MCF 10A (cell line): ENCODE measurements around the gene PINLYP. TPM values are rescaled to one million over a fixed set of nuclear protein-coding genes. Genes with fewer than 3 reads are reported as not detected.

ENCODE experiments used
- BruUV-seq: library from RNA; stranded (reverse); fragments of 400-500 nt; replicated peaks from 2 replicates; lab custom pipeline; 2021; lab: Mats Ljungman, UMichigan
- CTCF ChIA-PET: fragments of 300-600 bp; sonication (Branson Sonifier 250); formaldehyde crosslinking; extraction: SDS; loops from one replicate; lab custom pipeline; 2021; ENCODE audit warnings: antibody characterized with exemption, inconsistent platforms; lab: Yijun Ruan, JAX
- POLR2A ChIA-PET: fragments of 300-600, 350-650 bp; sonication (Branson Sonifier 250); formaldehyde crosslinking; extraction: SDS; loops from one replicate; lab custom pipeline; 2020; ENCODE audit warnings: antibody characterized with exemption, inconsistent platforms; lab: Yijun Ruan, JAX
- DNase-seq: peaks from one replicate; pipeline ENCODE4 v3.0.0-alpha.2; 2018; ENCODE audit not compliant: unreplicated experiment
- H3K27ac Mint-ChIP-seq: one replicate; pipeline ENCODE4 v1.8.0; 2022; ENCODE audit warnings: mild to moderate bottlenecking, low read depth, mixed read lengths; ENCODE audit not compliant: unreplicated experiment
- H3K27me3 Mint-ChIP-seq: one replicate; pipeline ENCODE4 v1.8.0; 2022; ENCODE audit warnings: mixed read lengths; ENCODE audit not compliant: insufficient read depth, unreplicated experiment
- H3K36me3 Mint-ChIP-seq: one replicate; pipeline ENCODE4 v1.8.0; 2022; ENCODE audit warnings: mild to moderate bottlenecking, moderate library complexity, mixed read lengths; ENCODE audit not compliant: insufficient read depth, unreplicated experiment
- H3K4me1 Mint-ChIP-seq: one replicate; pipeline ENCODE4 v1.8.0; 2022; ENCODE audit warnings: mixed read lengths; ENCODE audit not compliant: insufficient read depth, unreplicated experiment
- H3K4me3 Mint-ChIP-seq: one replicate; pipeline ENCODE4 v1.8.0; 2022; ENCODE audit warnings: mild to moderate bottlenecking, moderate library complexity, mixed read lengths; ENCODE audit not compliant: unreplicated experiment
- H3K9me3 Mint-ChIP-seq: one replicate; pipeline ENCODE4 v1.8.0; 2022; ENCODE audit warnings: mixed read lengths; ENCODE audit not compliant: unreplicated experiment
- intact Hi-C: fragments of 100-400 bp; cut with micrococcal nuclease; formaldehyde crosslinking; loops from 2 replicates; pipeline ENCODE4 v1.14.1; 2022
- total RNA-seq: library from RNA; stranded (reverse); gene quantifications from 2 replicates; pipeline ENCODE4 v1.2.3, GENCODE V29; 2022
- TF ChIP-seq, protein P1 (sequence below): fragments of 200-600 bp; IDR thresholded peaks from one replicate; pipeline ENCODE4 v1.8.0; 2022; ENCODE audit warnings: antibody characterized with exemption, mild to moderate bottlenecking; ENCODE audit not compliant: unreplicated experiment

PINLYP gene
- total RNA-seq, 1 experiment from 2014 or later: not detected

DNA sequence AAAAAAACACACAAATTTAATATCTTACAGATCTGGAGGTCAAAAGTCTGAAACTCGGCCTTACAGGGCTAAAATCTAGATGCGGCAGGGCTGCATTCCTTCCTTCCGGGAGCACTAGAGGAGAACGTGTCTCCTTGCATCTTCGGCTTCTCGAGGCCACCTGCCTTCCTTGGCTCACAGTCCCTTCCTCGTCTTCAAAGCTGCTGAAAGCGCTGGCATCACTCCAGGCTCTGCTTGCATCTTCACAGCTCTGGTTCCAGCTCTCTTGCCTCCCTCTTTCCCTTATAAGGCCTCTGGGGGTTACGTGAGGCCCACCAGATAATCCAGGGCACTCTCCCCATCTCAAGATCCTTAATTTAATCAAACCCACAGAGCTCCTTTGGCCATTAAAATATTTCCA, 10.8 kb upstream of the PINLYP start:
- intact Hi-C loops: no loop called here
- DNase-seq: no peak
- TF ChIP-seq, protein P1, sequence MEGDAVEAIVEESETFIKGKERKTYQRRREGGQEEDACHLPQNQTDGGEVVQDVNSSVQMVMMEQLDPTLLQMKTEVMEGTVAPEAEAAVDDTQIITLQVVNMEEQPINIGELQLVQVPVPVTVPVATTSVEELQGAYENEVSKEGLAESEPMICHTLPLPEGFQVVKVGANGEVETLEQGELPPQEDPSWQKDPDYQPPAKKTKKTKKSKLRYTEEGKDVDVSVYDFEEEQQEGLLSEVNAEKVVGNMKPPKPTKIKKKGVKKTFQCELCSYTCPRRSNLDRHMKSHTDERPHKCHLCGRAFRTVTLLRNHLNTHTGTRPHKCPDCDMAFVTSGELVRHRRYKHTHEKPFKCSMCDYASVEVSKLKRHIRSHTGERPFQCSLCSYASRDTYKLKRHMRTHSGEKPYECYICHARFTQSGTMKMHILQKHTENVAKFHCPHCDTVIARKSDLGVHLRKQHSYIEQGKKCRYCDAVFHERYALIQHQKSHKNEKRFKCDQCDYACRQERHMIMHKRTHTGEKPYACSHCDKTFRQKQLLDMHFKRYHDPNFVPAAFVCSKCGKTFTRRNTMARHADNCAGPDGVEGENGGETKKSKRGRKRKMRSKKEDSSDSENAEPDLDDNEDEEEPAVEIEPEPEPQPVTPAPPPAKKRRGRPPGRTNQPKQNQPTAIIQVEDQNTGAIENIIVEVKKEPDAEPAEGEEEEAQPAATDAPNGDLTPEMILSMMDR: no peak
- H3K36me3 Mint-ChIP-seq: peaks cover 15% of the 10 kb centered on the region
- peaks cover 6% of the 10 kb centered on the region for H3K4me1 Mint-ChIP-seq
- POLR2A ChIA-PET: interaction anchor here (1.2 kb wide), 2 partner anchors 9 to 31 kb away, joined by 3 read pairs; partner anchors contain the start of genes IRGQ and ZNF576
- H3K4me3 Mint-ChIP-seq: no peak overlapping the region
- H3K9me3 Mint-ChIP-seq: no peaks in the 10 kb centered on the region
- no TSS peak for BruUV-seq
- CTCF ChIA-PET: interaction anchor here (0.7 to 1.6 kb wide), 5 partner anchors 9 to 96 kb away, joined by 3 to 8 read pairs (median 4); no protein-coding TSS in a partner anchor
- no peak overlapping the region for H3K27ac Mint-ChIP-seq
- H3K27me3 Mint-ChIP-seq: no peaks in the 10 kb centered on the region

DNA sequence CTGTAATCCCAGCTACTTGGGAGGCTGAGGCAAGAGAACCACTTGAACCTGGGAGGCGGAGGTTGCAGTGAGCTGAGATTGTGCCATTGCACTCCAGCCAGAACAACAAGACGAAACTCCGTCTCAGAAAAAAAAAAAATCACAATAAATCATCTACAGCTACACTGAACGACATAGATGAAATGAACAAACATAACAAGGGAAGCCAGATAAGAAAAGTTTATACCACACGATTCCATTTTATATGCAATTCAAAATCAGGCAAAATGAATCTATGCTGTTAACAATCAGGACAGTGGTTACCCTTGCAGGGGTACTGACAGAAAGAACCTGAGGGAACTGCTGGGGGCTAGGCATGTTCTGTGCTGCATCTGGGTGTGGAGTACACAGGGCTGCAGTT, 5.9 kb upstream of the PINLYP start:
- intact Hi-C loops: no loop called here
- TF ChIP-seq, protein P1: no peak
- Mint-ChIP-seq H3K27ac (no peak overlapping the region), H3K4me3 (no peak overlapping the region), H3K9me3 (no peaks in the 10 kb centered on the region), H3K4me1 (peaks cover 16% of the 10 kb centered on the region), H3K36me3 (peaks cover 12% of the 10 kb centered on the region), H3K27me3 (no peaks in the 10 kb centered on the region)
- no peak for DNase-seq
- POLR2A ChIA-PET: interaction anchor here (0.7 to 1.9 kb wide), 2 partner anchors 27 to 96 kb away, joined by 4 read pairs; partner anchors contain the start of genes IRGQ and ZNF576
- CTCF ChIA-PET: interaction anchor here (0.6 to 1.4 kb wide), 4 partner anchors 15 to 83 kb away, joined by 3 to 9 read pairs (median 4); no protein-coding TSS in a partner anchor
- BruUV-seq: no TSS peak

DNA sequence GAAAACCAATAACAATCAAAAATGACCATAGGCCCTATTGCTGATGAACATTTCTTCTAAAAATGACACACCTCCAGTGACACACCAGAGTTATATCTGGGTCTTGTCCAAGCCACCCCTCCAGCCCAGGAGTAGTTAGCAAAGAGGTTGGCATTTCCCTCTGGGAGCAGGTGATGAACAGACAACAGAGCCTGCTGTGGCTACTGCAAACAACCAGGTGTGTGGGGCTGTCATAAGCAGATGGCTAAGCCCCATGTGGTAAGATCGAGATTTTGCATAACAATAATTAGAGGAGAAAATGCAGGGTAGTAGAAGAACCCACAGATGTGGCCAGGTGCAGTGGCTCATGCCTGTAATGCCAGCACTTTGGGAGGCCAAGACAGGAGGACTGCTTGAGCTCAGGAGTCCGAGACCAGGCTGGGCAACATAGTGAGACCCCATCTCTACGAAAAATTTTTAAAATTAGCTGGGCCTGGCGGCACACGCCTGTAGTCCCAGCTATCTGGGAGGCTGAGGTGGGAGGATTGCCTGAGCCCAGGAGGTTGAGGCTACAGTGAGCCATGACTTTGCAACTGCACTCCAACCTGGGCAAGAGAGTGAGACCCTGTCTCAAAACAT, 5.3 kb upstream of the PINLYP start:
- peak; percentile 36 for DNase-seq
- ChIA-PET CTCF (interaction anchor here (0.6 to 1.4 kb wide), 4 partner anchors 15 to 82 kb away, joined by 3 to 9 read pairs (median 6); no protein-coding TSS in a partner anchor), POLR2A (interaction anchor here (1.9 kb wide), 1 partner anchor 26 kb away, joined by 4 read pairs; the partner anchor contains the start of genes IRGQ and ZNF576)
- intact Hi-C loops: no loop called here
- no peaks in the 10 kb centered on the region for H3K9me3 Mint-ChIP-seq
- H3K4me1 Mint-ChIP-seq: peaks cover 16% of the 10 kb centered on the region
- BruUV-seq: no TSS peak
- TF ChIP-seq, protein P1: no peak
- no peak overlapping the region for H3K4me3 Mint-ChIP-seq
- H3K27me3 Mint-ChIP-seq: no peaks in the 10 kb centered on the region
- peaks cover 12% of the 10 kb centered on the region for H3K36me3 Mint-ChIP-seq
- no peak overlapping the region for H3K27ac Mint-ChIP-seq

DNA sequence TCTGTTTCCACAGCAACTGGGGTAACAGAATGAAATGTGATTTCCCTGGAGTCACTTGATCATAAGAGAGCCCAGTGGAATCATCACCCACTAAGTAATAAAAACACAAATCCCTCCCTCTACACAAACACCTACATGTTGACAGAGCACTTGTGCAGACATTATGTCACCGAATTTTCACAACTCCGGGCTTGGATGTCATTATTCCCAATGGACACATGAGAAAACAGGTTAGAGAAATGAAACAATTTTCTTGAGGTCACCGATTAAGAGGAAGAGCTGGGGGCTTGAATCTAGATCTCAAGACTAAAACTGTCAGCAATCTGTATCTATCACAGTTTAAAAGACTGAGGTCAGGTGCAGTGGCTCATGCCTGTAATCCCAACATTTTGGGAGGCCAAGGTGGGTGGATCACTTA, 3.4 kb upstream of the PINLYP start:
- Mint-ChIP-seq H3K27me3 (no peaks in the 10 kb centered on the region), H3K9me3 (no peaks in the 10 kb centered on the region), H3K4me3 (no peak overlapping the region), H3K27ac (peak overlapping the region; percentile 54), H3K36me3 (peaks cover 14% of the 10 kb centered on the region), H3K4me1 (peaks cover 16% of the 10 kb centered on the region)
- DNase-seq: no peak
- intact Hi-C loops: no loop called here
- TF ChIP-seq, protein P1: no peak
- no TSS peak for BruUV-seq
- CTCF ChIA-PET: interaction anchor here (1.3 to 1.6 kb wide), 2 partner anchors 14 to 17 kb away, joined by 3 to 4 read pairs; no protein-coding TSS in a partner anchor
- POLR2A ChIA-PET: interaction anchor here (1.6 kb wide), 1 partner anchor 96 kb away, joined by 3 read pairs; no protein-coding TSS in a partner anchor
